ENCODE data around the gene OSGEP. TPM values are rescaled to one million over a fixed set of nuclear protein-coding genes. Genes with fewer than 3 reads are reported as not detected.
A peak's percentile ranks its signal among the peaks of the same experiment; 100 is the strongest.

OSGEP gene
- total RNA-seq, 2 experiments from 2014 or later, result 35.7 to 36.8 TPM

DNA sequence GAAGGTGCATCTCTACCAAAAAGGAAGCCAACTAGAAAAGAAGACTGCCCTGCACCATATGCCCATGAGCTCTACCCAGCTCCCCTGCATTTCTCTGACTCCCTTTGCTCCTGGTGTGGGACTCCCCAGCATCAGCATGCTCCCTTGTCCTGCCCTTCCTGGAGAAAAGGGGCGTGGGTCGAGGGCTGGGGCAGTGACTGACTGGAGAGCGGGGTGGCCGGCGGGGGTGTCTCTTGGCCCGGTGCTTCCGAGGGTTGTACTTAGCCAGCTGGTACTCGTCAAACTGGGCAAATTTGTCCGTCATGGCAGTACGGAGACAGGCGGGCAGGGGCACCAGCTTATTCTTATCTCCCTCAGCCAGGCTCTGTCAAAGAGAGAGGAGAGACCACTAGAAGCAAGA, 51.1 kb downstream of the OSGEP start:
- Mint-ChIP-seq H3K4me3 (no peak overlapping the region), H3K9me3 (no peaks in the 10 kb centered on the region), H3K36me3 (ENCODE audit: low read depth) (peaks cover 56% of the 10 kb centered on the region), H3K4me1 (ENCODE audit: low read depth) (peaks cover 35% of the 10 kb centered on the region), H3K27me3 (ENCODE audit: low read depth) (no peaks in the 10 kb centered on the region), H3K27ac (no peak overlapping the region)
- CTCF ChIA-PET, result interaction anchor here (1.2 kb wide), 1 partner anchor 50 kb away, joined by 3 read pairs; no protein-coding TSS in a partner anchor
- no peak for DNase-seq
- intact Hi-C loops (cut with micrococcal nuclease), result no loop called here

DNA sequence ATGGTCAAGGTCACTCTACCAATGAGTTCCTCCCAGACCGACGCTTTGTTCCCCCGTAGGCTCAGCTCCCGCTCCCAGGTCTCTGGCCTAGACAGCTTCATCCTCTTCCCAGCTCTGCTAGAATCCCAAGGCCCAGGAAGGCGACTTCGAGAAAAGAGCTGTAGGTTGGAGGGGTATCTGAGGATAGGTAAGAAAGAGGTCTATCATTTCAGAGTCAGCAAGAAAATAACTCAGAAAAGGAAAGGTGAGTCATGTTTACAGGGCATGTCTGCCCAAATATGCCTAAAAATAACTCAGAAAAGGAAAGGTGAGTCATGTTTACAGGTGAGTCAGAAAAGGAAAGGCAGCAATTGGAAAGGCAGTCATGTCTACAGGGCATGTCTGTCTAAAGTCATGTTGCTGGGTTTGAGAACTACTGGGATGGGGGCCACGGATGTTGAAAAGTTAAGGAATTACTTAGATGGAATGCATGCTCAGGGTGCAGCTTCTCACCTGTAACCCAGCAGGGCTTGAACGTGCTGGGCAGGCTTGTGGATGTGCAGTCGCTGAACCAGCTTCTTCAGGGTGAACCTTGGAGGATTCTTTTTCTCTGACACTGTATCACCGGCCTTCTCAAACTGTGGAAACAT, 53.5 kb downstream of the OSGEP start:
- CTCF ChIA-PET, result interaction anchor here (0.6 to 2.0 kb wide), 5 partner anchors 15 to 380 kb away, joined by 3 to 12 read pairs (median 6); partner anchors contain the start of gene RNASE6
- DNase-seq, result peak; percentile 43
- Mint-ChIP-seq H3K9me3 (no peaks in the 10 kb centered on the region), H3K36me3 (ENCODE audit: low read depth) (peaks cover 48% of the 10 kb centered on the region), H3K4me3 (peak overlapping the region; percentile 56), H3K4me1 (ENCODE audit: low read depth) (peaks cover 28% of the 10 kb centered on the region), H3K27me3 (ENCODE audit: low read depth) (no peaks in the 10 kb centered on the region), H3K27ac (peak overlapping the region; percentile 98)
- intact Hi-C loops (cut with micrococcal nuclease), result loop anchor here (1.0 to 2.0 kb wide), 9 partner anchors 11 to 864 kb away; partner anchors contain the start of genes APEX1, CCNB1IP1, PARP2 and PIP4P1

DNA sequence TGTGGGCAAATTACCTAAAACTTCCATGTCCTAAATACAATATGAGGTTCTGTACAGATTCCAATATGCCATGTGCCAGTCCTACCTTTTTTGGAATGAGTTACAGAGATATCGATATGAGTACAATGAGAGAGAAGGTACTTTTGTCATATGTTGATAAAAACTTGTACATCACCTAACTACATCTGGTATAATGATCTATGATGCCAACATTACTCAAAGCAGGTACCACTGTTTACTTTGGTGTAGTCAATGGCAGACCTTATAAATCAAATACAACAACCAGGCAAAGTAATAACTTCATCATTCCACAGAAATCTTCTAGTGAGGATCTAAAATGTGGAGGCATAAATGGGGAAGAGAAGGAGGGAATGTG, 54.0 kb downstream of the OSGEP start:
- H3K36me3 Mint-ChIP-seq (ENCODE audit: low read depth), result peaks cover 49% of the 10 kb centered on the region
- no peaks in the 10 kb centered on the region for H3K27me3 Mint-ChIP-seq (ENCODE audit: low read depth)
- no peaks in the 10 kb centered on the region for H3K9me3 Mint-ChIP-seq
- DNase-seq, result no peak
- intact Hi-C loops (cut with micrococcal nuclease), result loop anchor here (2.0 kb wide), 2 partner anchors 68 to 864 kb away; partner anchors contain the start of gene PNP
- CTCF ChIA-PET, result interaction anchor here (0.7 to 2.0 kb wide), 4 partner anchors 15 to 380 kb away, joined by 3 to 12 read pairs (median 6); partner anchors contain the start of gene RNASE6
- peaks cover 27% of the 10 kb centered on the region for H3K4me1 Mint-ChIP-seq (ENCODE audit: low read depth)
- peak overlapping the region; percentile 98 for H3K27ac Mint-ChIP-seq
- H3K4me3 Mint-ChIP-seq, result peak overlapping the region; percentile 56

DNA sequence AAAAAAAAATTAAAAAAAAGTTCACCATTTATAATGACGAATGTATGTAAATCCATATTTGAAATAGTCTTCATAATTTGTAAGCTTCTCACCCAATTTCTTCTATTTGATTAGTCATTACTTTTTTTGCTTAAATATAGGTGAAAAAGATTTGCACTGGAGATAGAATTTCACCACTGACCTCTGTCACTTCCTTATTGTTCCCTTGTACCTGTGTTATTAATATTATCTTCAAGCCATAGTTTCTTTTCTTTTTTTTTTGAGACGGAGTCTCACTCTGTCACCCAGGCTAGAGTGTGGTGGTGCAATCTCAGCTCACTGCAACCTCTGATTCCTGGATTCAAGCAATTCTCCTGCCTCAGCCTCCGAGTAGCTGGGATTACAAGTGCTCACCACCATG, 57.1 kb downstream of the OSGEP start:
- H3K4me1 Mint-ChIP-seq (ENCODE audit: low read depth), result peaks cover 22% of the 10 kb centered on the region
- no peak for DNase-seq
- H3K9me3 Mint-ChIP-seq, result no peaks in the 10 kb centered on the region
- H3K27ac Mint-ChIP-seq, result no peak overlapping the region
- H3K27me3 Mint-ChIP-seq (ENCODE audit: low read depth), result no peaks in the 10 kb centered on the region
- intact Hi-C loops (cut with micrococcal nuclease), result no loop called here
- CTCF ChIA-PET, result interaction anchor here (0.6 to 2.6 kb wide), 3 partner anchors 18 to 319 kb away, joined by 4 to 11 read pairs (median 7); no protein-coding TSS in a partner anchor
- H3K36me3 Mint-ChIP-seq (ENCODE audit: low read depth), result peaks cover 40% of the 10 kb centered on the region
- H3K4me3 Mint-ChIP-seq, result no peak overlapping the region

Other genes with a start within 250 kb of the OSGEP start
- gene OR11H6, start 231.1 kb downstream of the OSGEP start, total RNA-seq, result not detected
- not detected for gene OR11H7, start 225.8 kb downstream of the OSGEP start, total RNA-seq
- not detected for gene OR11H4, start 215.5 kb downstream of the OSGEP start, total RNA-seq
- gene TTC5, start 148.9 kb downstream of the OSGEP start, total RNA-seq, result 10 to 100 TPM; 15.2 to 18.5 TPM
- 10 to 100 TPM; 93.4 to 98.6 TPM for gene CCNB1IP1, start 121.5 kb downstream of the OSGEP start, total RNA-seq
- 10 to 100 TPM; 62.5 to 63.5 TPM for gene PARP2, start 111.2 kb downstream of the OSGEP start, total RNA-seq
- gene TEP1, start 41.3 kb downstream of the OSGEP start, total RNA-seq, result 10 to 100 TPM; 34.3 to 37.0 TPM
- gene KLHL33, start 18.6 kb downstream of the OSGEP start, total RNA-seq, result under 1 TPM; 0.07 to 0.10 TPM
- 100 to 1,000 TPM; 187 to 190 TPM for gene APEX1, start 414 bp upstream of the OSGEP start, total RNA-seq
- 10 to 100 TPM; 31.6 to 32.3 TPM for gene PIP4P1, start 6.6 kb upstream of the OSGEP start, total RNA-seq
- gene PNP, start 14.6 kb upstream of the OSGEP start, total RNA-seq, result 100 to 1,000 TPM; 187 to 191 TPM
- under 1 TPM; 0.48 to 0.52 TPM for gene RNASE10, start 50.7 kb upstream of the OSGEP start, total RNA-seq
- not detected for gene RNASE9, start 106.2 kb upstream of the OSGEP start, total RNA-seq
- gene RNASE11, start 133.2 kb upstream of the OSGEP start, total RNA-seq, result not detected
- gene RNASE12, start 136.6 kb upstream of the OSGEP start, total RNA-seq, result not detected
- not detected for gene OR6S1, start 186.9 kb upstream of the OSGEP start, total RNA-seq
- gene RNASE4, start 229.7 kb upstream of the OSGEP start, total RNA-seq, result under 1 TPM in 1 of 2 experiments, not detected in 1; 0.19 TPM
- gene ANG, start 234.0 kb upstream of the OSGEP start, total RNA-seq, result under 1 TPM; 0.27 to 0.38 TPM